A549 (cell line): ENCODE results near the gene GRK5. TPM values are rescaled to one million over a fixed set of nuclear protein-coding genes. Genes with fewer than 3 reads are reported as not detected.

ENCODE experiments used
- ATAC-seq, 2 experiments: fragments of 200-7000 bp in 1 of 2; fragments of >200 bp in 1 of 2; cut with Nextera tagmentation in 1 of 2; cut with Tn5 transposase in 1 of 2; 3 replicates each; pipeline versions ENCODE4 v1.8.0 to v1.9.1; 2018 to 2020; ENCODE audit warnings: mild to moderate bottlenecking in 1 of 2, moderate library complexity in 1 of 2
- CTCF ChIA-PET: fragments of 300-600 bp; sonication (Branson Sonifier 250); formaldehyde crosslinking; extraction: SDS; loops from one replicate; lab custom pipeline; 2021; ENCODE audit warnings: antibody characterized with exemption, inconsistent platforms; lab: Yijun Ruan, JAX
- POLR2A ChIA-PET: fragments of 350-600 bp; formaldehyde crosslinking; extraction: SDS; loops from one replicate; lab custom pipeline; 2021; ENCODE audit warnings: antibody characterized with exemption, inconsistent platforms; lab: Yijun Ruan, JAX
- DNase-seq, 2 experiments: peaks; one replicate each; pipeline versions ENCODE4 v3.0.0 to v3.0.0-alpha.2; 2011 to 2016; ENCODE audit warnings: low read depth in 1 of 2, low spot score in 1 of 2
- FAIRE-seq: peaks from 2 replicates; lab custom pipeline; 2011; peaks lifted over from hg19 to GRCh38; lab: Jason Lieb, UNC
- H3K27ac ChIP-seq, 2 experiments: fragments of >200 bp; sonication (Bioruptor Twin); formaldehyde crosslinking; 3 replicates each; pipeline ENCODE4 v1.5.1; 2016 to 2017
- H3K4me1 ChIP-seq: fragments of >200 bp; sonication (Bioruptor Twin); formaldehyde crosslinking; 3 replicates; pipeline ENCODE4 v1.6.1; 2016
- H3K4me2 ChIP-seq: fragments of >200 bp; sonication (Bioruptor Twin); formaldehyde crosslinking; 3 replicates; pipeline ENCODE4 v1.6.1; 2016
- H3K4me3 ChIP-seq: fragments of >200 bp; sonication (Bioruptor Twin); formaldehyde crosslinking; 3 replicates; pipeline ENCODE4 v1.5.1; 2016
- H3K9me3 ChIP-seq: fragments of >200 bp; sonication (Bioruptor Twin); formaldehyde crosslinking; 3 replicates; pipeline ENCODE4 v1.6.1; 2016
- CBX2 ChIP-seq: fragments of 200-600 bp; sonication (generic); IDR thresholded peaks from 2 replicates; pipeline ENCODE4 v1.6.1; 2016; ENCODE audit warnings: low read depth, mild to moderate bottlenecking, borderline replicate concordance
- CEBPB ChIP-seq, 2 experiments: fragments of >200 bp in 1 of 2; sonication (Bioruptor Twin) in 1 of 2; formaldehyde crosslinking in 1 of 2; IDR thresholded peaks; 2 replicates each; pipeline ENCODE4 v1.6.1; 2012 to 2016
- CHD4 ChIP-seq: fragments of 200-600 bp; sonication (generic); IDR thresholded peaks from 2 replicates; pipeline ENCODE4 v1.6.1; 2016; ENCODE audit warnings: antibody characterized with exemption, mild to moderate bottlenecking, borderline replicate concordance
- EHF ChIP-seq: fragments of 250-450 bp; sonication (Bioruptor Pico); IDR thresholded peaks from 2 replicates; pipeline ENCODE4 v1.5.0; 2020; ENCODE audit warnings: mild to moderate bottlenecking
- EP300 ChIP-seq, 2 experiments: fragments of >200 bp; sonication (Bioruptor Twin); formaldehyde crosslinking; IDR thresholded peaks; 2 replicates in 1 of 2; 3 replicates in 1 of 2; pipeline ENCODE4 v1.6.1; 2016 to 2017
- ESRRA ChIP-seq: fragments of 150-350 bp; IDR thresholded peaks from 2 replicates; pipeline ENCODE4 v1.6.1; 2014; ENCODE audit warnings: mild to moderate bottlenecking, low read length, borderline replicate concordance
- FOSB ChIP-seq: fragments of 250-450 bp; sonication (Bioruptor Pico); IDR thresholded peaks from 2 replicates; pipeline ENCODE4 v1.5.0; 2020; ENCODE audit warnings: mild to moderate bottlenecking, moderate library complexity
- HEYL ChIP-seq: fragments of 250-450 bp; sonication (Bioruptor Pico); IDR thresholded peaks from 2 replicates; pipeline ENCODE4 v1.8.0; 2021; ENCODE audit warnings: mild to moderate bottlenecking, moderate library complexity
- KDM1A ChIP-seq: fragments of 200-600 bp; sonication (generic); IDR thresholded peaks from 2 replicates; pipeline ENCODE4 v1.6.1; 2016; ENCODE audit warnings: low read depth, mild to moderate bottlenecking
- KDM5A ChIP-seq: fragments of 200-600 bp; sonication (generic); IDR thresholded peaks from 2 replicates; pipeline ENCODE4 v1.6.1; 2016; ENCODE audit warnings: antibody characterized with exemption, mild to moderate bottlenecking
- NFE2L2 ChIP-seq: fragments of 150-350 bp; conservative IDR thresholded peaks from 2 replicates; pipeline ENCODE4 v1.6.1; 2014; ENCODE audit warnings: low read length
- NPAS2 ChIP-seq: fragments of 250-450 bp; sonication (Bioruptor Pico); IDR thresholded peaks from 2 replicates; pipeline ENCODE4 v1.8.0; 2022; ENCODE audit warnings: mild to moderate bottlenecking, moderate library complexity, borderline replicate concordance
- NR3C1 ChIP-seq: fragments of >200 bp; sonication (Bioruptor Twin); formaldehyde crosslinking; IDR thresholded peaks from 3 replicates; pipeline ENCODE4 v1.6.1; 2017
- PHF8 ChIP-seq: fragments of 200-600 bp; sonication (generic); IDR thresholded peaks from 2 replicates; pipeline ENCODE4 v1.6.1; 2016; ENCODE audit warnings: low read depth, mild to moderate bottlenecking, antibody characterized with exemption, moderate library complexity, borderline replicate concordance
- RAD21 ChIP-seq, 2 experiments: fragments of >200 bp in 1 of 2; sonication (Bioruptor Twin) in 1 of 2; formaldehyde crosslinking in 1 of 2; IDR thresholded peaks in 1 of 2; conservative IDR thresholded peaks in 1 of 2; 2 replicates in 1 of 2; 3 replicates in 1 of 2; pipeline ENCODE4 v1.6.1; 2012 to 2018; ENCODE audit warnings: inconsistent platforms in 1 of 2
- RARB ChIP-seq: fragments of 250-450 bp; sonication (Bioruptor Pico); IDR thresholded peaks from 2 replicates; pipeline ENCODE4 v1.8.0; 2021; ENCODE audit warnings: mild to moderate bottlenecking, moderate library complexity
- RCOR1 ChIP-seq: fragments of 150-350 bp; IDR thresholded peaks from 2 replicates; pipeline ENCODE4 v1.6.1; 2014; ENCODE audit warnings: antibody characterized with exemption, low read length, low read depth
- RFX5 ChIP-seq: fragments of 450-650 bp; IDR thresholded peaks from 2 replicates; pipeline ENCODE4 v1.7.1; 2014; ENCODE audit warnings: antibody characterized with exemption, mild to moderate bottlenecking, moderate library complexity
- TP53 ChIP-seq: fragments of 250-450 bp; sonication (Bioruptor Pico); IDR thresholded peaks from 2 replicates; pipeline ENCODE4 v1.5.0; 2021; ENCODE audit warnings: mild to moderate bottlenecking, moderate library complexity
- ZFP36 ChIP-seq: fragments of 450-650 bp; IDR thresholded peaks from 2 replicates; pipeline ENCODE4 v1.6.1; 2014; ENCODE audit warnings: borderline replicate concordance; ENCODE audit not compliant: partially characterized antibody
- ZSCAN20 ChIP-seq: fragments of 250-450 bp; sonication (Bioruptor Pico); IDR thresholded peaks from 2 replicates; pipeline ENCODE4 v1.8.0; 2022; ENCODE audit warnings: mild to moderate bottlenecking, moderate library complexity
- WGBS: methylation state at CpG from one replicate; pipeline ENCODE4 v1.1.6; 2017; ENCODE audit errors: missing lambda C conversion rate; 5-methylcytosine and 5-hydroxymethylcytosine counted together
- polyA plus RNA-seq, 4 experiments: library from polyadenylated mRNA; depleted of rRNA in 3 of 4; stranded (reverse); fragments of >200 nt; fragmentation: RNase III in 1 of 4; extraction: RNeasy Plus Mini Kit Qiagen cat#74134 plus additional on column Dnase treatment in 1 of 4; gene quantifications; 2 replicates in 3 of 4; 3 replicates in 1 of 4; pipeline ENCODE4 v1.2.3, GENCODE V29; 2011 to 2017
- TF ChIP-seq, protein P1 (sequence below): fragments of 250-450 bp; sonication (Bioruptor Pico); IDR thresholded peaks from 2 replicates; pipeline ENCODE4 v1.5.0; 2020; ENCODE audit warnings: low read depth, mild to moderate bottlenecking, moderate library complexity
- TF ChIP-seq, protein P2 (sequence below): fragments of 450-650 bp; IDR thresholded peaks from 2 replicates; pipeline ENCODE4 v1.6.1; 2014; ENCODE audit warnings: antibody characterized with exemption
- TF ChIP-seq, protein P3 (sequence below): fragments of >200 bp; sonication (Bioruptor Twin); formaldehyde crosslinking; IDR thresholded peaks from 3 replicates; pipeline ENCODE4 v1.5.1; 2016
- TF ChIP-seq, protein P4 (sequence below): fragments of >200 bp; sonication (Bioruptor Twin); formaldehyde crosslinking; IDR thresholded peaks from 2 replicates; pipeline ENCODE4 v1.6.1; 2016
- TF ChIP-seq, protein P5 (sequence below): IDR thresholded peaks from 2 replicates; pipeline ENCODE4 v1.6.1; 2012

The GRK5 gene
- polyA plus RNA-seq, 2 of the 4 experiments (the other 2 are of a cell fraction) = 5.0 to 7.9 TPM

DNA sequence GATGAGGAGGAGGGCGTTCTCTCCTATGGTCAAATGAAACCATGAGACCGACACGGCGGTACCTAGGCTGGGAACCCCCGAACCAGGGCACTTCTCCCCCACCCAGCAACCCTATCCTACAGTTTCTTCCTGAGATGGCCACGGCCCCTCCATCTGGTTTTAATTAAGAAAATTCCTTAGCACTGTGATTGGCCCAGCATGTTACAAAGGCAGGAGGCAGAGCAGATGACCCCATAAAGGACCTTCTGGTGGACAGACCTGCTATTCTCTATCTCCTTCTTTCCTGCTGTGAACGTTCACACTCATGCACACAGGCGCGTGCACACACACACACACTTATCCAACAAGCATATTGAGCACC lies 205.7 kb downstream of the GRK5 start:
- ATAC-seq (no peak), DNase-seq (no peak), FAIRE-seq (no peak)
- TF ChIP-seq RFX5 (no peak), PHF8 (no peak), FOSB (CRISPR knock-in tag) (no peak), ESRRA (no peak), TP53 (CRISPR knock-in tag) (no peak)
- TF ChIP-seq, protein P1, sequence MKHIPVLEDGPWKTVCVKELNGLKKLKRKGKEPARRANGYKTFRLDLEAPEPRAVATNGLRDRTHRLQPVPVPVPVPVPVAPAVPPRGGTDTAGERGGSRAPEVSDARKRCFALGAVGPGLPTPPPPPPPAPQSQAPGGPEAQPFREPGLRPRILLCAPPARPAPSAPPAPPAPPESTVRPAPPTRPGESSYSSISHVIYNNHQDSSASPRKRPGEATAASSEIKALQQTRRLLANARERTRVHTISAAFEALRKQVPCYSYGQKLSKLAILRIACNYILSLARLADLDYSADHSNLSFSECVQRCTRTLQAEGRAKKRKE = no peak
- TF ChIP-seq, protein P2, sequence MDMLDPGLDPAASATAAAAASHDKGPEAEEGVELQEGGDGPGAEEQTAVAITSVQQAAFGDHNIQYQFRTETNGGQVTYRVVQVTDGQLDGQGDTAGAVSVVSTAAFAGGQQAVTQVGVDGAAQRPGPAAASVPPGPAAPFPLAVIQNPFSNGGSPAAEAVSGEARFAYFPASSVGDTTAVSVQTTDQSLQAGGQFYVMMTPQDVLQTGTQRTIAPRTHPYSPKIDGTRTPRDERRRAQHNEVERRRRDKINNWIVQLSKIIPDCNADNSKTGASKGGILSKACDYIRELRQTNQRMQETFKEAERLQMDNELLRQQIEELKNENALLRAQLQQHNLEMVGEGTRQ = no peak
- H3K27ac ChIP-seq = no peak overlapping the region
- no peak overlapping the region for H3K4me2 ChIP-seq
- WGBS = 91% methylated on average over 9 of the region's 9 CpGs
- no peak overlapping the region for H3K4me3 ChIP-seq
- ChIA-PET POLR2A (no interaction called here), CTCF (interaction anchor here (1.2 to 7.6 kb wide), 3 partner anchors 206 to 214 kb away, joined by 7 to 283 read pairs (median 23); partner anchors contain the start of gene GRK5)
- no peaks in the 10 kb centered on the region for H3K4me1 ChIP-seq
- H3K9me3 ChIP-seq = no peaks in the 10 kb centered on the region

DNA sequence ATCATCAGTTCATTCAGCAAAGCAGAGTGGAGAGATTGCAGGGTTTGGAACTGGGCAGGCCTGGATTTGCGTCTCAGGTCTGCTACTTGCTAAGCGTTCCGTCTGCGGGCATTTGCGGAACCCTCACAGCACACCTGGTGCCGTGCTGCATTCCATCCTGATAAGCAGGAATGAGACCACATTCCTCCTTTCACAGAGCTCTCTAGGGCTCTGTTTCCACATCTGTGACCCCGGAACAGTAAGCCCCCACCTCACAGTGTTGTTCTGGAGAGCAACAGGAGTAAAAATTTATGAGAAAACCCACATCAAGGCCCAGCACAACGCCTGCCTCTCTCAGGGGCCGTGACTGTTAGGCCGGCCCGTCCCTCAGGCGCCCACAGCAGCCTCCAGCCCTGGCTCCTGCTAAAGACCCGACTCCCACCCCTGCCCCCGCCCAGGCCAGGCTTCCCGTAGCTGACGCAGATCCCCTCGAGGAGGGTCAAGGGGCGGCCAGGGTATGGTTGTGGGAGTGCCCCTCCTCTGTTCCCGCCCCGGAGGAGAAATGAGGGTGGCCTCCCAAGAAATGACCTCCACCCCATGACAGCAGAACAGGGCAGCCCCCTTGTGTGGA lies 206.2 kb downstream of the GRK5 start:
- Histone ChIP-seq H3K4me3 (no peak overlapping the region), H3K4me2 (no peak overlapping the region), H3K4me1 (no peaks in the 10 kb centered on the region), H3K27ac (no peak overlapping the region), H3K9me3 (no peaks in the 10 kb centered on the region)
- WGBS = 83% methylated on average over 15 of the region's 20 CpGs
- no peak for DNase-seq
- ATAC-seq = no peak
- CTCF ChIA-PET = interaction anchor here (0.6 to 7.6 kb wide), 4 partner anchors 31 to 274 kb away, joined by 3 to 283 read pairs (median 4); partner anchors contain the start of gene GRK5
- POLR2A ChIA-PET = no interaction called here
- no peak for FAIRE-seq
- TF ChIP-seq KDM5A (no peak), CEBPB (IDR thresholded peaks at IDR 0.05) (no peak), NR3C1 (no peak), RFX5 (no peak)
- TF ChIP-seq, protein P3, sequence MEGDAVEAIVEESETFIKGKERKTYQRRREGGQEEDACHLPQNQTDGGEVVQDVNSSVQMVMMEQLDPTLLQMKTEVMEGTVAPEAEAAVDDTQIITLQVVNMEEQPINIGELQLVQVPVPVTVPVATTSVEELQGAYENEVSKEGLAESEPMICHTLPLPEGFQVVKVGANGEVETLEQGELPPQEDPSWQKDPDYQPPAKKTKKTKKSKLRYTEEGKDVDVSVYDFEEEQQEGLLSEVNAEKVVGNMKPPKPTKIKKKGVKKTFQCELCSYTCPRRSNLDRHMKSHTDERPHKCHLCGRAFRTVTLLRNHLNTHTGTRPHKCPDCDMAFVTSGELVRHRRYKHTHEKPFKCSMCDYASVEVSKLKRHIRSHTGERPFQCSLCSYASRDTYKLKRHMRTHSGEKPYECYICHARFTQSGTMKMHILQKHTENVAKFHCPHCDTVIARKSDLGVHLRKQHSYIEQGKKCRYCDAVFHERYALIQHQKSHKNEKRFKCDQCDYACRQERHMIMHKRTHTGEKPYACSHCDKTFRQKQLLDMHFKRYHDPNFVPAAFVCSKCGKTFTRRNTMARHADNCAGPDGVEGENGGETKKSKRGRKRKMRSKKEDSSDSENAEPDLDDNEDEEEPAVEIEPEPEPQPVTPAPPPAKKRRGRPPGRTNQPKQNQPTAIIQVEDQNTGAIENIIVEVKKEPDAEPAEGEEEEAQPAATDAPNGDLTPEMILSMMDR = no peak

DNA sequence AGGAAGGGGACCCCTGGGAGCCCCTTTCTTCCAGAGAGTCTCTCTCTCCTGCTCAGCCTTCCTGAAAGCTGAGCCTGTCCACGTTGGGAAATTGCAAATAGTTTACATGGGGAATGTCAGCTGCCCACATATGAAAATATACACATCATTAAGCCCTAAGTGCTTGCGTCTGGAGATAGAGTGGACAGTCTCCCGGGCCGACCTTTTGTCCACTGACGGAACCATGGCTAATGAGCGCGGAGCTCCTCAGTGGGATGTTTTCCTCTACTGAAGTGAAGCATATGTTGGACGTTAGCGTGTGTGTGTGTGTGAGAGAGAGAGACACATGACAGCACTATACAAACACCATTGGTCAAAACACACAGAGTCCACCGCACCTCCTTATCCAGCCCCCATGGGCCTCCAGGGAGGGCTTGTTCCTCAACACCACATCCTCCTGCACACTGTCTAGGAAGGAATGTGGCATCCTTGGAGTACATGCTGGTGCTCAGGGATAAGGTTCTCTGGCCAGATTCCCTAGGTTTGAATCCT lies 206.8 kb downstream of the GRK5 start:
- H3K4me3 ChIP-seq = no peak overlapping the region
- ChIA-PET POLR2A (no interaction called here), CTCF (interaction anchor here (0.6 to 7.6 kb wide), 4 partner anchors 31 to 274 kb away, joined by 3 to 283 read pairs (median 4); partner anchors contain the start of gene GRK5)
- TF ChIP-seq, protein P4, sequence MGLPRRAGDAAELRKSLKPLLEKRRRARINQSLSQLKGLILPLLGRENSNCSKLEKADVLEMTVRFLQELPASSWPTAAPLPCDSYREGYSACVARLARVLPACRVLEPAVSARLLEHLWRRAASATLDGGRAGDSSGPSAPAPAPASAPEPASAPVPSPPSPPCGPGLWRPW = no peak
- TF ChIP-seq KDM5A (no peak), EP300 (IDR thresholded peaks at IDR 0.05) (no peak), HEYL (CRISPR knock-in tag) (no peak)
- FAIRE-seq (no peak), ATAC-seq (no peak), DNase-seq (no peak)
- H3K4me1 ChIP-seq = no peaks in the 10 kb centered on the region
- H3K9me3 ChIP-seq = no peaks in the 10 kb centered on the region
- no peak overlapping the region for H3K4me2 ChIP-seq
- WGBS = 69% methylated on average over 10 of the region's 10 CpGs
- H3K27ac ChIP-seq = no peak overlapping the region

DNA sequence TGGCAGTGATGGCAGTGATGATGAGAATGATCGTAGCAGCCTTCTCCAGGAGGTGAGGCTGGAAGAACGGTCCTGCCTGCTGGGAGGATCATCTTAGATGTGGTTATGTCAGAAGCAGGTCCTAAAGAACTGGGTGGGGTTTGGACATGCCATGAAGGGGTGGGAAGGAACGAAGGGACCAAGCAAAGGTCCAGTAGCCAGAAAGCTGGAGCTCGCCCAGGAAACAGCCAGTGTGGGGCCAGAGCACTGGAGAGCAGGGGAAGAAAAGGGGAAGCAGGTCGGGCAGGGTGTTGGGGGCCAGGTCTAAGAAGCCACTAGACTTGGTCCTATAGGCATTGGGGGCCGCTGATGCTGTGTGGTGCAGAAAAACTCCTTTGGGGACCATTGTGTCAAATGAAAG lies 207.8 kb downstream of the GRK5 start:
- FAIRE-seq = no peak
- WGBS = 67% methylated on average over 6 of the region's 6 CpGs
- TF ChIP-seq ZSCAN20 (CRISPR knock-in tag) = no peak
- no peak for TF ChIP-seq EHF
- TF ChIP-seq CBX2 = no peak
- no peak for TF ChIP-seq RCOR1
- TF ChIP-seq, protein P5, sequence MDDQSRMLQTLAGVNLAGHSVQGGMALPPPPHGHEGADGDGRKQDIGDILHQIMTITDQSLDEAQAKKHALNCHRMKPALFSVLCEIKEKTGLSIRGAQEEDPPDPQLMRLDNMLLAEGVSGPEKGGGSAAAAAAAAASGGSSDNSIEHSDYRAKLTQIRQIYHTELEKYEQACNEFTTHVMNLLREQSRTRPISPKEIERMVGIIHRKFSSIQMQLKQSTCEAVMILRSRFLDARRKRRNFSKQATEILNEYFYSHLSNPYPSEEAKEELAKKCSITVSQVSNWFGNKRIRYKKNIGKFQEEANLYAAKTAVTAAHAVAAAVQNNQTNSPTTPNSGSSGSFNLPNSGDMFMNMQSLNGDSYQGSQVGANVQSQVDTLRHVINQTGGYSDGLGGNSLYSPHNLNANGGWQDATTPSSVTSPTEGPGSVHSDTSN = no peak
- no peak for TF ChIP-seq NFE2L2
- no peak for TF ChIP-seq RFX5
- TF ChIP-seq ZFP36 = no peak
- no peak for TF ChIP-seq RARB (CRISPR knock-in tag)
- TF ChIP-seq KDM1A = no peak
- no peak for TF ChIP-seq NPAS2 (CRISPR knock-in tag)
- TF ChIP-seq CHD4 = no peak
- no peak for TF ChIP-seq RAD21 (conservative IDR thresholded peaks at IDR 0.05 in 1 of 2, IDR thresholded peaks at IDR 0.05 in 1 of 2)

More for the DNA sequence above, 207.8 kb downstream of the GRK5 start:
- no peak overlapping the region for H3K4me3 ChIP-seq
- no peaks in the 10 kb centered on the region for H3K9me3 ChIP-seq
- DNase-seq = no peak
- CTCF ChIA-PET = interaction anchor here (1.0 to 7.6 kb wide), 3 partner anchors 8 to 213 kb away, joined by 3 to 283 read pairs (median 11); partner anchors contain the start of gene GRK5
- no peak overlapping the region for H3K4me2 ChIP-seq
- no peak overlapping the region for H3K27ac ChIP-seq
- H3K4me1 ChIP-seq = no peaks in the 10 kb centered on the region
- ATAC-seq = no peak
- POLR2A ChIA-PET = no interaction called here
